Activated naive CD8-positive, alpha-beta T cell treated with anti-CD3 and anti-CD28 coated beads for 36 hours (primary cell): ENCODE measurements around the gene LILRB3. TPM values are rescaled to one million over a fixed set of nuclear protein-coding genes. Genes with fewer than 3 reads are reported as not detected.
"Not testable (repeated sequence)": the region's sequence is repeated elsewhere in the genome, so short reads cannot be mapped to it uniquely, and the experiment has no call there.

Source experiments
- DNase-seq: peaks from one replicate; pipeline ENCODE4 v3.0.0; 2021
- H3K27ac Mint-ChIP-seq: one replicate; pipeline ENCODE4 v1.8.0; 2022; ENCODE audit warnings: mild to moderate bottlenecking, moderate library complexity, mixed read lengths
- H3K27me3 Mint-ChIP-seq: one replicate; pipeline ENCODE4 v1.8.0; 2022; ENCODE audit warnings: mild to moderate bottlenecking, mixed read lengths
- H3K36me3 Mint-ChIP-seq: one replicate; pipeline ENCODE4 v1.8.0; 2021; ENCODE audit warnings: mild to moderate bottlenecking, mixed read lengths
- H3K4me1 Mint-ChIP-seq: one replicate; pipeline ENCODE4 v1.8.0; 2021; ENCODE audit warnings: mixed read lengths
- H3K4me3 Mint-ChIP-seq: one replicate; pipeline ENCODE4 v1.8.0; 2022; ENCODE audit warnings: mild to moderate bottlenecking, moderate library complexity, mixed read lengths
- H3K9me3 Mint-ChIP-seq: one replicate; pipeline ENCODE4 v1.8.0; 2022; ENCODE audit warnings: mixed read lengths
- total RNA-seq, 2 experiments: library from RNA; stranded (reverse); gene quantifications; one replicate each; pipeline ENCODE4 v1.2.3, GENCODE V29; 2021

The LILRB3 gene
- total RNA-seq, 2 experiments from 2014 or later, result not detected

DNA sequence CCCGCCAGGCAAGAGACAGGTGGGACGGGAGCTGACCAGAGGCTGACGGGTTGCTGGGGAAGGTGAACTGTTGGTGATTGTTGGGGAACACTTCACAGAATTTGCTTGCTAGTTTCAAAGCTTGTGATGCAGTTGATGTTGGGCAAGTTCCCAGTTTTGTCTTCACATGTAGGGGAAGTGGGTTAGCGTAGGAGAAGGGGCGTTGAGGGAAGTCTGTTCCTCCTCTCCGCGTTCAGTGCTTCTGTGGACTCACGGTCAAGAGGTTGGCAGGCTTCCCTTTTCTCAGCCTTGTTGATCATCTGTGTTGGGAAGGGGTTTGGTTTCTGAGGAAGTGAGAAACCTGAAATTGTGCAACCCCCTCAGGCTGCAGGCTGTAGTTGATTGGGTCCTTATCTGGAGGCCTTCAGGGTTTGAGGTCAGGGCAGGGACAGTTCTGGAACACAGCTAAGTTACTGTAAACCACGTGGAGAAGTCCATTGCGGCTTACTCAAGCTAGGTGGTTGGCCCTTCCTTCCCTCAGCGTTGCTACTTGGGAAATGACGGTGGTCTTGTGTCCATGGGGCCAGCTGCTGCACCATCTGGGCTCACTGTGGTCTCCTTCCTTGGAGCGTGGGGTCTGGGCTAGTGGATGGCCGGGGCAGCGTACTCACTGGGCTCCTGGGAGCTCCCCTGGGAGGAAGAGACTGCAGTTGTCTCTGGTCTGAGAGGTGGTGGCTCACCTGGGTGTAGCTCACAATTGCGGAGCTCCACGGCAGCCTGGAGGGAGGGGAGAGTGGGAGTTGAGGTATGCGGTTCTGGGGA lies 14.6 kb downstream of the LILRB3 start:
- Mint-ChIP-seq H3K4me3 (peak overlapping the region; percentile 41), H3K27ac (peak overlapping the region; percentile 88), H3K9me3 (peaks cover 3% of the 10 kb centered on the region), H3K27me3 (peaks cover 4% of the 10 kb centered on the region), H3K36me3 (peaks cover 75% of the 10 kb centered on the region), H3K4me1 (peaks cover 76% of the 10 kb centered on the region)
- peak; percentile 77 for DNase-seq

DNA sequence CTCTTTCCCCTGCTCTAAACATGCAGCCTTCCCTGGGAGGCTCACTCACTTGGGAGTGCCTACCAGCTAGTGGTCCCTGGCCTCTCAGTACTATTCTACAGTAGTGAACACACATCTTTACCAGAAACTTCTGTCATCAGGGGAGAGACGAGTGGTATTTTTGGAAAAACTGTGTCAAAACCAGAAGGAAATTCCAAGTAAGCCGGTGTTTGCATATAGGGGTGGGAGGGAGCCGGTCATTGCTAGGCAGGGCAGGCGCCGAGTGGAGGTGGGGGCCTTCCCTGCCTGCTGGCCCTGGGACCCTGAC lies 15.2 kb downstream of the LILRB3 start:
- H3K36me3 Mint-ChIP-seq, result peaks cover 75% of the 10 kb centered on the region
- H3K27ac Mint-ChIP-seq, result peak overlapping the region; percentile 88
- H3K27me3 Mint-ChIP-seq, result peaks cover 4% of the 10 kb centered on the region
- peak overlapping the region; percentile 41 for H3K4me3 Mint-ChIP-seq
- peaks cover 82% of the 10 kb centered on the region for H3K4me1 Mint-ChIP-seq
- H3K9me3 Mint-ChIP-seq, result peaks cover 3% of the 10 kb centered on the region
- no peak for DNase-seq

DNA sequence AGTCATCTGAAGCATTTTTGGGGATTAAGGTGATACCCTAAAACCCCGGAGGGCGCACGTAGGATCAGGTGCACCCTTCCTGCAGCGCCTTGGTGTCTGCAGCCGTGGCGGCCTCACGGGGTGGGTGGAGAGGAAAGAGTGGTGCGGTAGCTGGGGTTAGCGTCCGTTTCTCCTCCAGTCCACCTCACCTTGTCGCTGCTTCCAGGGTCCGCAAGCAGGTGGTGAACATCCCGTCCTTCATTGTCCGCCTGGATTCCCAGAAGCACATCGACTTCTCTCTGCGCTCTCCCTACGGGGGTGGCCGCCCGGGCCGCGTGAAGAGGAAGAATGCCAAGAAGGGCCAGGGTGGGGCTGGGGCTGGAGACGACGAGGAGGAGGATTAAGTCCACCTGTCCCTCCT lies 15.6 kb downstream of the LILRB3 start:
- H3K36me3 Mint-ChIP-seq, result peaks cover 79% of the 10 kb centered on the region
- peak overlapping the region; percentile 88 for H3K27ac Mint-ChIP-seq
- H3K27me3 Mint-ChIP-seq, H3K9me3 Mint-ChIP-seq: not testable (repeated sequence)
- peak overlapping the region; percentile 41 for H3K4me3 Mint-ChIP-seq
- H3K4me1 Mint-ChIP-seq, result peaks cover 86% of the 10 kb centered on the region
- peak; percentile 18 for DNase-seq

DNA sequence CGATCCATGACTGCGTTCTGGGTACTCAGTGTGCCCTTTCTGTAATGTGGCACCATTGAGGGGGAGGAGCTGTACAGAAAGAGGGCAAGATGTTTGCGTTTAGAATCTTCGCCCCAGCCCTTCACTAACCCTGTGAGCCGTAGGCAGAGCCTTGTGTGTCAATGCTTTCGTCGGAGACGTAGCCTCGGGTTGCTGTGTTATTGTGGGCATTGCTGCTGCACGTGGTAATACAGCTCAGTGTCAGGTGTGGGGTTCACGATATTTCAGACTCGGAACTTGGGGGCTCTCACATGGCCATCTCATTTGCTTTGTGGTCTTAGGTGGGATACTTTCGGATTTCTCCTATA lies 16.0 kb downstream of the LILRB3 start:
- peak overlapping the region; percentile 56 for H3K4me3 Mint-ChIP-seq
- peak overlapping the region; percentile 88 for H3K27ac Mint-ChIP-seq
- DNase-seq, result no peak
- peaks cover 89% of the 10 kb centered on the region for H3K4me1 Mint-ChIP-seq
- H3K36me3 Mint-ChIP-seq, result peaks cover 80% of the 10 kb centered on the region
- peaks cover 3% of the 10 kb centered on the region for H3K9me3 Mint-ChIP-seq
- peaks cover 4% of the 10 kb centered on the region for H3K27me3 Mint-ChIP-seq

DNA sequence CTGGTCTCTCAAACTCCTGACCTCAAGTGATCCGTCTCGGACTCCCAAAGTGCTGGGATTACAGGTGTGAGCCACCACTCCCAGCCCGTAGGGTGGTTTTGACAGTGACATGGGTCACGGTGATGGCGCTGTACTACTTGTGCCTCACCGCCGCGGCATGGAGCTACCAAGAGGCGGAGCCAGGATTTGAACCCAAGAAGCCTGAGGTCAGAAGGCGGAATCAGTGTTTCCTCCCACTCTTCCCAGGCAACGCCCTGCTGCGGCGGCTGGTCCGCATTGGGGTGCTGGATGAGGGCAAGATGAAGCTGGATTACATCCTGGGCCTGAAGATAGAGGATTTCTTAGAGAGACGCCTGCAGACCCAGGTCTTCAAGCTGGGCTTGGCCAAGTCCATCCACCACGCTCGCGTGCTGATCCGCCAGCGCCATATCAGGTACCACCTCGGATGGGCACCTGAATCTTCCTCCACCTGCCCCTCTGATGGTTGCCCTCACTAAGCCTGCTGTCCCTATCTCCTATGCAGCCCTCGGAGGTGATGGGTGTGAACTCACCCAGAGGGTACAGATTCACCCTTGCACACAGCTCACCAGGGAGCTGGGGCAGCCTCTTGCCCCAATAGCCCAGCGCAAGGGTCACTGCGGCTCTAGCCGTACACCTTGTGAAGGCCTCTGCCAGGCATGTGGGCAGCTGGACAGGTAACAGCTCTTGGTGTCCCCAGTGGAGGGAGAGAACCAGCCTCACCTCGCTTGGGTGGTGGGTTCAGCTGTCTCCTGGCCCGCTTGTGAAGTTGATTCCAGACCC lies 16.6 kb downstream of the LILRB3 start:
- peak overlapping the region; percentile 88 for H3K27ac Mint-ChIP-seq
- H3K36me3 Mint-ChIP-seq, result peaks cover 85% of the 10 kb centered on the region
- peaks cover 4% of the 10 kb centered on the region for H3K27me3 Mint-ChIP-seq
- H3K4me3 Mint-ChIP-seq, result peak overlapping the region; percentile 98
- H3K9me3 Mint-ChIP-seq, result peaks cover 3% of the 10 kb centered on the region
- DNase-seq, result no peak
- peaks cover 89% of the 10 kb centered on the region for H3K4me1 Mint-ChIP-seq

DNA sequence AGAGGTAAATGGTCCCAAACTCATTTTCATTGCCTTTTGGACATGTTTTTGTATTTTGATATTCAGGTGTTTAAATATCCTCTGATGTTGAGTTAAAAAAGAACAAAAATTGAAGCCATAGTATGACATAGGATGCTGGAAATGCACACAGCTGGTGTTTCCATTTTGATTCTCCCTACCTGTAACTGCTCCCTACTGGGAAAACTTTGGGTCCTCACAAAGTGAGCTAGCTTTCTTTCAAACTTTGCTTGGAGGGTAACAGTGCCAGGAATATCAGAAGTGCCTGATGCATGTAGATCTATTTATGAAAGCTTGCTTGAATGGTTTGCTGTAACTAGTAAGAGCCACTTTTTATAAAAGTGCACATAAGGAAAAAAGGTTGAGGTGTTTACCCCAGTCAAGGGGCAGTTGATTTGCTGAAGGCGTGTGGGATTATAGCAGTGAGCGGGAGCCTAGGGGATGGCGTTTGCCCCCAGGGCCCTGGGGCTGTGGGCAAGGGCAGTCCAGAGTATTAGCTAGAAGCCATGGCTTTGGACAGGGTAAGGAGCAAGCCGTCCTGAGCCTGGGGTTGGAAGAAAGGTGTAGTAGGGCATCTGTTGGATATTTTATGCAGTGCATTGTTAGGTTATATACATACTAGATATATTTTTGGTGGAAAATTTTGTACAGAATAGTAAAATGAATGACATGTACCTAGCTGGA lies 17.9 kb downstream of the LILRB3 start:
- Mint-ChIP-seq H3K4me3 (peak overlapping the region; percentile 98), H3K27ac (peak overlapping the region; percentile 99), H3K27me3 (peaks cover 8% of the 10 kb centered on the region), H3K36me3 (peaks cover 80% of the 10 kb centered on the region), H3K9me3 (no peaks in the 10 kb centered on the region), H3K4me1 (peaks cover 83% of the 10 kb centered on the region)
- DNase-seq, result no peak

DNA sequence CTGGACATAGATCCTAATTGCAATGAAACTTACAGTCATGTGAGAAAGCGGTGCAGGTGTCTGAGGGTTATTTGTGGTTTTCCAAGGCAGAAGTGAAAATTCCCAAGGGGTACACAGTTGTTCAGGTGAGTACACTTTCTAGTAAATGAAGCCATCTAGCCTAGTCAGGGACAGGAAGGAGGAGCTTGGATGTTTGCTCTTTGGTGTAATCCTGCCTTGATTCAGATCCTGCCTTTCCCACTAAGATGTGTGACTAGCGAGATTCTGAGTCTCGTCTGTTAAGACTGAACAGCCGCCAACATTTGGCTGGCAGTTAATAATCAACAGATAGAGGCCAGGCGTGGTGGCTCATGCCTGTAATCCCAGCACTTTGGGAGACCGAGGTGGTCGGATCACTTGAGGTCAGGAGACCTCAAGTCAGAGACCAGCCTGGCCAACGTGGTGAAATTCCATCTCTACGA lies 19.6 kb downstream of the LILRB3 start:
- DNase-seq, result no peak
- peaks cover 71% of the 10 kb centered on the region for H3K36me3 Mint-ChIP-seq
- H3K4me1 Mint-ChIP-seq, result peaks cover 71% of the 10 kb centered on the region
- peaks cover 4% of the 10 kb centered on the region for H3K27me3 Mint-ChIP-seq
- H3K9me3 Mint-ChIP-seq, result no peaks in the 10 kb centered on the region
- H3K27ac Mint-ChIP-seq, result peak overlapping the region; percentile 99
- H3K4me3 Mint-ChIP-seq, result peak overlapping the region; percentile 98

DNA sequence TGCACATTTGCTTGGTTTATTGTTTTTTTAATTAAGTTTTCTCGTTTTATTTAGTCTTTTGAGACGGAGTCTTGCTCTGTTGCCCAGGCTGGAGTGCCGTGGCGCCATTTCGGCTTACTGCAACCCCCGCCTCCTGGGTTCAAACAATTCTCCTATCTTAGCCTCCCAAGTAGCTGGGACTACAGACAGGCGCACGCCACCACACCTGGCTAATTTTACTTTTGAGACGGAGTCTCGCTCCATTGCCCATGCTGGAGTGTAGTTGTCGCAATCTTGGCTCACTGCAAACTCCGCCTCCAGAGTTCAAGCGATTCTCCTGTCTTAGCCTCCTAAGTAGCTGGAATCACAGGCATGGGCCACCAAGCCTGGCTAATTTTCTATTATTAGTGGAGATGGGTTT lies 20.8 kb downstream of the LILRB3 start:
- Mint-ChIP-seq H3K27me3 (peaks cover 4% of the 10 kb centered on the region), H3K36me3 (peaks cover 59% of the 10 kb centered on the region), H3K4me1 (peaks cover 59% of the 10 kb centered on the region), H3K9me3 (no peaks in the 10 kb centered on the region), H3K27ac (peak overlapping the region; percentile 99), H3K4me3 (peak overlapping the region; percentile 98)
- no peak for DNase-seq

DNA sequence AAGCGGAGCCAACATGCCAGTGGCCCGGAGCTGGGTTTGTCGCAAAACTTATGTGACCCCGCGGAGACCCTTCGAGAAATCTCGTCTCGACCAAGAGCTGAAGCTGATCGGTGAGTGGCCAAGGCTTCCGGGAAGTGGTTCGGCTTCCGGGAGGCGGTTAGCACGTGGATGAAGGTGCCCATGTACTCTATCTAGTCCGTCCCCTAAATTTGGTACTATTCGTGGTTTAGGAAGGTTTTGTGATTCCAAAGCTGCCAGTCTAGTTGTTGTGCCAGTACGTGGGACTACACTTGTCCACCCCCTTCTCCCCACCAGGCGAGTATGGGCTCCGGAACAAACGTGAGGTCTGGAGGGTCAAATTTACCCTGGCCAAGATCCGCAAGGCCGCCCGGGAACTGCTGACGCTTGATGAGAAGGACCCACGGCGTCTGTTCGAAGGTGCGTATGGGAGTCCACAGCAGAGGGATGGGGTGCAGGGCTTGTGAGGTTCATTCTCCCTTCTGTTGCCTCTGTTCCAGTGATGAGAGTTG lies 21.6 kb downstream of the LILRB3 start:
- Mint-ChIP-seq H3K27ac (peak overlapping the region; percentile 99), H3K4me3 (peak overlapping the region; percentile 98), H3K27me3 (peaks cover 4% of the 10 kb centered on the region), H3K36me3 (peaks cover 52% of the 10 kb centered on the region), H3K4me1 (peaks cover 51% of the 10 kb centered on the region), H3K9me3 (no peaks in the 10 kb centered on the region)
- no peak for DNase-seq

DNA sequence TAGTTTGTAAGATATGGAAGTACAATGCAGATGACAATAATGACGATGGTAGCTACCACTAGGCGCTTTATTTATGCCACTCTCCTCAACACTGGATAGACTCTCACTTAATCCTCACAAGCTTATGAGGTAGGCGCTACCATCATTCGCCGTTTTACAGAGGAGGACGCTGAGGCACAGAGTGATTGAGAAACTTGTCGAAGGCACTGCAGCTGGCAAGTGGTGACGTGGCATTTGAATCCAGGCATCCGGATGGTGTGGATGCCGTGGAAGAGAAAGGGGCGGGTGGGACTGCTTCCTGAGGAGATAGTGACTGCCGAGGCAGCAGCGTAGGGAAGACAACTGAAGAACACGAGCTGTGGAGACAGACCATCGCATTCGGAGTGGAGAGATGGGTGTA lies 23.4 kb downstream of the LILRB3 start:
- DNase-seq, result no peak
- H3K36me3 Mint-ChIP-seq, result peaks cover 44% of the 10 kb centered on the region
- H3K4me3 Mint-ChIP-seq, result peak overlapping the region; percentile 98
- peaks cover 35% of the 10 kb centered on the region for H3K4me1 Mint-ChIP-seq
- H3K27me3 Mint-ChIP-seq, result peaks cover 4% of the 10 kb centered on the region
- H3K27ac Mint-ChIP-seq, result peak overlapping the region; percentile 84
- no peaks in the 10 kb centered on the region for H3K9me3 Mint-ChIP-seq

DNA sequence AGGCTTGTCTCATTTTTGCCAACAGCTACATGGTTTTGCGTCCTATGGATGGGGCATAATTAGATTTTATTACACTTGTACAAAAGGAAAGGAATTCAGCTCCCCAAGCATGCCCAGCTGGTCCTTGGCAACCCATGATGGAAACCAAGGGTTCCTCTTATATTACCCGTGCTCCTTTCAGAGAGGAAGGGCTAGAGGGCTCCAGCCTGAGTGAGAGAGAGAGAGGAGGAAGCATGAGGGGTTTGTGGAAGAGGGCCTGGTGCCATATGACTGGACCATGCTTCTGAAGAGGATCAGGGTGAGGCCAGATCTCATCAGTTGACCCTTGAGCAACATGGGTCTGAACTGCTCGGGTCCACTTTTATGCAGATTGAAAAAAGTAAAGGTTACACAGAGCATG lies 25.7 kb downstream of the LILRB3 start:
- Mint-ChIP-seq H3K9me3 (no peaks in the 10 kb centered on the region), H3K36me3 (peaks cover 33% of the 10 kb centered on the region), H3K27ac (no peak overlapping the region), H3K4me3 (no peak overlapping the region), H3K27me3 (peaks cover 4% of the 10 kb centered on the region), H3K4me1 (peaks cover 24% of the 10 kb centered on the region)
- DNase-seq, result no peak

DNA sequence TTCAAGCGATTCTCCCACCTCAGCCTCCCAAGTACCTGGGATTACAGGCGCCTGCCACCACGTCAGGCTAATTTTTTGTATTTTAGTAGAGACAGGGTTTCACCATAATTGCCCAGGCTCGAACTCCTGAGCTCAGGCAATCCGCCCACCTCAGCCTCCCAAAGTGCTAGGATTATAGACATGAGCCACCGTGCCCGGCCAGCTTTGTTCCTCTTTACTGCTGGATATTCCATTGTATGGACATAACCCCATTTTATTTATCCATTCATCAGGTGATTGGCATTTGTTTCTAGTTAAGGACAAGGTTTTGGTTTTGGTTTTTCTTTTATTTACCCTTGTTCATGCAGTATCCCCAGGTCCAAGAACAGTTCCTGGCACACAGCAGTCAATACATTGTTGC lies 26.3 kb downstream of the LILRB3 start:
- Mint-ChIP-seq H3K4me1 (peaks cover 22% of the 10 kb centered on the region), H3K27ac (no peak overlapping the region), H3K36me3 (peaks cover 28% of the 10 kb centered on the region), H3K4me3 (no peak overlapping the region), H3K9me3 (no peaks in the 10 kb centered on the region), H3K27me3 (peaks cover 4% of the 10 kb centered on the region)
- no peak for DNase-seq

DNA sequence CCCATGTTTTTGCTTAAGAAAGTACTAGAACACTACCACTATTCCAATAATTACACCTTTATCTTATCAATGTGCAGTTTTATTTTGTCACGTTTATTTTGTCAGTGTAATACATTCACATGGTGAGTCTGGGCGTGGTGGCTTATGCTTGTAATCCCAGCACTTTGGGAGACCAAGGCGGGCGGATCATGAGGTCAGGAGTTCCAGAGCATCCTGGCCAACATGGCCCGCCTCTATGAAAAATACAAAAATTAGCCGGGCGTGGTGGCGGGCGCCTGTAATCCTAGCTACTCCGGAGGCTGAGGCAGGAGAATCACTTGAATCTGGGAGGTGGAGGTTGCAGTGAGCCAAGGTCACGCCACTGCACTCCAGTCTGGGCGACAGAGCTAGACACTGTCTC lies 28.3 kb downstream of the LILRB3 start:
- DNase-seq, H3K27me3 Mint-ChIP-seq, H3K9me3 Mint-ChIP-seq, H3K27ac Mint-ChIP-seq, H3K4me3 Mint-ChIP-seq: not testable (repeated sequence)
- H3K36me3 Mint-ChIP-seq, result peaks cover 19% of the 10 kb centered on the region
- peaks cover 15% of the 10 kb centered on the region for H3K4me1 Mint-ChIP-seq

DNA sequence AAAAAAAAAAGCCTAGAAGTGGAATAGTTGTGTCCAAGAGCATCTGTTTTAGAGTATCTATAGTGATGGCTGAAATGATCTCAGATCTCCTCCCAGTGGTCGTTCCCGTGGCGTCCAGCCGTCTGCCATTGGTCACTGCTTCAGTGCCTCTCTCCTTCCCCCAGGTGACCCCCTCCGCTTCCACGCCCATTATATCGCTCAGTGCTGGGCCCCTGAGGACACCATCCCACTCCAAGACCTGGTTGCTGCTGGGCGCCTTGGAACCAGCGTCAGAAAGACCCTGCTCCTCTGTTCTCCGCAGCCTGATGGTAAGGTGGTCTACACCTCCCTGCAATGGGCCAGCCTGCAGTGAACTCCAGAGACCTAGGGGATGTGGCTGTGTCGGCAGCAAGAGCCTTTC lies 29.8 kb downstream of the LILRB3 start:
- H3K27ac Mint-ChIP-seq, result no peak overlapping the region

More for the DNA sequence above, 29.8 kb downstream of the LILRB3 start:
- peak overlapping the region; percentile 40 for H3K4me3 Mint-ChIP-seq
- DNase-seq, result no peak
- H3K27me3 Mint-ChIP-seq, result no peaks in the 10 kb centered on the region
- peaks cover 19% of the 10 kb centered on the region for H3K36me3 Mint-ChIP-seq
- H3K9me3 Mint-ChIP-seq, result no peaks in the 10 kb centered on the region
- peaks cover 15% of the 10 kb centered on the region for H3K4me1 Mint-ChIP-seq
